K562 (cell line): Measurements from ENCODE around the gene CEBPE. TPM values are rescaled to one million over a fixed set of nuclear protein-coding genes. Genes with fewer than 3 reads are reported as not detected.

ENCODE experiments used
- FOXP1 ChIP-seq: sonication (generic); formaldehyde crosslinking; IDR thresholded peaks from 2 replicates; pipeline ENCODE4 v1.8.0; 2022; ENCODE audit warnings: mild to moderate bottlenecking, missing genetic modification reagents
- HMG20B ChIP-seq: fragments of 250-450 bp; sonication (Bioruptor Pico); IDR thresholded peaks from 2 replicates; pipeline ENCODE4 v1.5.0; 2021; ENCODE audit warnings: mild to moderate bottlenecking
- HNRNPLL ChIP-seq: fragments of 200-400 bp; formaldehyde crosslinking; IDR thresholded peaks from 2 replicates; pipeline ENCODE4 v1.6.1; 2017; ENCODE audit warnings: low read length, low read depth, mild to moderate bottlenecking; ENCODE audit not compliant: poor library complexity, severe bottlenecking
- MAZ ChIP-seq, 2 experiments: fragments of 450-650 bp in 1 of 2; sonication (generic) in 1 of 2; formaldehyde crosslinking; IDR thresholded peaks in 1 of 2; conservative IDR thresholded peaks in 1 of 2; 2 replicates each; pipeline versions ENCODE4 v1.4.0 to v1.5.0; 2020; ENCODE audit warnings: mild to moderate bottlenecking in 1 of 2, missing genetic modification reagents in 1 of 2
- PHF20 ChIP-seq: fragments of 450-650 bp; IDR thresholded peaks from 2 replicates; pipeline ENCODE4 v1.6.1; 2018; ENCODE audit not compliant: partially characterized antibody
- TAF7 ChIP-seq: fragments of 450-650 bp; IDR thresholded peaks from 2 replicates; pipeline ENCODE4 v1.6.1; 2016; ENCODE audit warnings: missing genetic modification characterization, missing compliant biosample characterization
- TEAD4 ChIP-seq, 2 experiments: sonication (generic) in 1 of 2; formaldehyde crosslinking in 1 of 2; IDR thresholded peaks; 2 replicates each; pipeline versions ENCODE4 v1.6.1 to v1.8.0; 2012 to 2022; ENCODE audit warnings: borderline replicate concordance in 1 of 2, inconsistent platforms in 1 of 2, low read length in 1 of 2, mild to moderate bottlenecking in 1 of 2, missing genetic modification reagents in 1 of 2
- ZNF143 ChIP-seq: sonication (generic); formaldehyde crosslinking; IDR thresholded peaks from 2 replicates; pipeline ENCODE4 v1.9.0; 2022; ENCODE audit warnings: mild to moderate bottlenecking, missing genetic modification reagents
- polyA plus RNA-seq, 8 experiments: library from polyadenylated mRNA; depleted of rRNA in 4 of 8; stranded (reverse) in 5 of 8; unstranded in 3 of 8; fragments of >200 nt; fragmentation: Nextera tagmentation in 2 of 8; fragmentation: Illumina TruSeq in 1 of 8; extraction: Ambion mirVana in 2 of 8; extraction: Trizol in 1 of 8; gene quantifications; 2 replicates each; pipeline versions ENCODE4 v1.2.1 to v1.2.3, GENCODE V29; 2011 to 2014; ENCODE audit warnings: inconsistent platforms in 1 of 8, missing spikeins in 1 of 8
- total RNA-seq, 7 experiments: library from RNA; depleted of rRNA in 6 of 7; stranded (reverse); fragments of >200 nt in 6 of 7; fragmentation: Illumina TruSeq in 2 of 7; extraction: Trizol in 2 of 7; gene quantifications; 2 replicates each; pipeline versions ENCODE4 v1.2.1 to v1.2.3, GENCODE V29; 2011 to 2021; ENCODE audit warnings: low replicate concordance in 1 of 7
- TF ChIP-seq, protein P1 (sequence below), 2 experiments: fragments of 450-650 bp; conservative IDR thresholded peaks; 2 replicates each; pipeline ENCODE4 v1.6.1; 2017; ENCODE audit warnings: mild to moderate bottlenecking in 2 of 2, moderate library complexity in 2 of 2
- TF ChIP-seq, protein P2 (sequence below), 2 experiments: fragments of 450-650 bp; formaldehyde crosslinking in 1 of 2; IDR thresholded peaks; 2 replicates each; pipeline versions ENCODE4 v1.4.0 to v1.6.1; 2014 to 2020; ENCODE audit warnings: mild to moderate bottlenecking in 2 of 2, borderline replicate concordance in 1 of 2, low read depth in 1 of 2
- TF ChIP-seq, protein P3 (sequence below): fragments of 450-650 bp; IDR thresholded peaks from 2 replicates; pipeline ENCODE4 v1.6.1; 2017; ENCODE audit warnings: antibody characterized with exemption

CEBPE gene
- total and polyA plus RNA-seq, 9 of the 15 experiments (the other 6 are each of a cell fraction or from before 2014, with no cell fraction given), result 0.09 to 0.15 (median 0.13) TPM; not detected in 6

DNA sequence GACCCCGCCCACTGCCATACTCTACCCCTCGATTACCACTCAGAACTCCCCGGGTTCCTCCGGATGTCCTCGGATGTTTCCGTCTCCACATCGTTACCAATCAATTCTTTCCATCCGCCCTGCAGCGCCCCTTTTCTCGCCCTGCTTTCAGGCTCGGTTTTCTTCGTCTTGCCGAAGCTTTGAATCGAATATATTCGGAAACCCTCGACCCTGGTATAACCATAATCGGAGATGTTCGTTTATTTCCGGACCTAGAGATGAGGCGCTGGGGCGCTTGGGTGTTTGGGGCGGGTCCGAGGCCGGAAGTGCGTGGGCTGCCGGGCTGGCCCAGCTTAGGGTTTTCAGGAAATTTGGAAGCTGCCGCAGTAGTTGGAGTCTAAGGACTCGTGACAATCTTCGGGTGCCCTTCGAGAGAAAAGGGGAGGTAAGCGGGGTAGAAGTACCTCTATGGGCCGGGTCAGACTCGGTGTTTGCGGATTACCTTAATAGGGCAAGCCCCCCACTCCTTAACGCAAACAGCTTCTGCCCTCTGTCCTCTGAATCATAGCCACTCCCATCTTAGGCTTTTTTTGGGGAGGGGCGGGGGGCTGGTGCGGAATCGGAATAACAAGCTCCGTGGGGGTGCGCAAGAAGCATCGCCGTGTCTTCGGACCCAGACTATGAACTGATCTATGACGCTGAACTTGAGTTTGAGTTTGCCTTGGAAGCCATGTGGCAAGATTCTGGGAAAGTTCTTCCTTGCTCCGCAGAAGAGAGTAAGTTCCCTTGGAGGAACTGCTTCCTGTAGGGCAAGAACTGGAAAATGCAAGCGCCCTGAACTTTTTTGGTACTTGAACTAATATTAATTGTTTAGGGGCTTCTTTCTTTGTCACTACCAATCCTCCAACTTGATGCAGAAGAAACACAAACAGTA, 23.6 kb downstream of the CEBPE start, which contains the start of gene C14orf119 (continued):
- TF ChIP-seq, protein P1, sequence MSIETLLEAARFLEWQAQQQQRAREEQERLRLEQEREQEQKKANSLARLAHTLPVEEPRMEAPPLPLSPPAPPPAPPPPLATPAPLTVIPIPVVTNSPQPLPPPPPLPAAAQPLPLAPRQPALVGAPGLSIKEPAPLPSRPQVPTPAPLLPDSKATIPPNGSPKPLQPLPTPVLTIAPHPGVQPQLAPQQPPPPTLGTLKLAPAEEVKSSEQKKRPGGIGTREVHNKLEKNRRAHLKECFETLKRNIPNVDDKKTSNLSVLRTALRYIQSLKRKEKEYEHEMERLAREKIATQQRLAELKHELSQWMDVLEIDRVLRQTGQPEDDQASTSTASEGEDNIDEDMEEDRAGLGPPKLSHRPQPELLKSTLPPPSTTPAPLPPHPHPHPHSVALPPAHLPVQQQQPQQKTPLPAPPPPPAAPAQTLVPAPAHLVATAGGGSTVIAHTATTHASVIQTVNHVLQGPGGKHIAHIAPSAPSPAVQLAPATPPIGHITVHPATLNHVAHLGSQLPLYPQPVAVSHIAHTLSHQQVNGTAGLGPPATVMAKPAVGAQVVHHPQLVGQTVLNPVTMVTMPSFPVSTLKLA (conservative IDR thresholded peaks at IDR 0.05), result peak; percentile 65 to 77; a peak in 3 of 4 replicates
- TF ChIP-seq TEAD4 (IDR thresholded peaks at IDR 0.05; ENCODE audit: low read length) (peak; percentile 37), TEAD4 (CRISPR knock-in tag; IDR thresholded peaks at IDR 0.05; ENCODE audit: borderline replicate concordance) (no peak), HNRNPLL (peak; percentile 52), HMG20B (CRISPR knock-in tag) (no peak), MAZ (CRISPR knock-in tag; conservative IDR thresholded peaks at IDR 0.05 in 1 of 2, IDR thresholded peaks at IDR 0.05 in 1 of 2) (peak; percentile 49 to 59; a peak in 2 of 4 replicates), TAF7 (tag) (peak; percentile 85), ZNF143 (CRISPR knock-in tag) (no peak), FOXP1 (CRISPR knock-in tag) (no peak), PHF20 (peak; percentile 49)
- TF ChIP-seq, protein P2, sequence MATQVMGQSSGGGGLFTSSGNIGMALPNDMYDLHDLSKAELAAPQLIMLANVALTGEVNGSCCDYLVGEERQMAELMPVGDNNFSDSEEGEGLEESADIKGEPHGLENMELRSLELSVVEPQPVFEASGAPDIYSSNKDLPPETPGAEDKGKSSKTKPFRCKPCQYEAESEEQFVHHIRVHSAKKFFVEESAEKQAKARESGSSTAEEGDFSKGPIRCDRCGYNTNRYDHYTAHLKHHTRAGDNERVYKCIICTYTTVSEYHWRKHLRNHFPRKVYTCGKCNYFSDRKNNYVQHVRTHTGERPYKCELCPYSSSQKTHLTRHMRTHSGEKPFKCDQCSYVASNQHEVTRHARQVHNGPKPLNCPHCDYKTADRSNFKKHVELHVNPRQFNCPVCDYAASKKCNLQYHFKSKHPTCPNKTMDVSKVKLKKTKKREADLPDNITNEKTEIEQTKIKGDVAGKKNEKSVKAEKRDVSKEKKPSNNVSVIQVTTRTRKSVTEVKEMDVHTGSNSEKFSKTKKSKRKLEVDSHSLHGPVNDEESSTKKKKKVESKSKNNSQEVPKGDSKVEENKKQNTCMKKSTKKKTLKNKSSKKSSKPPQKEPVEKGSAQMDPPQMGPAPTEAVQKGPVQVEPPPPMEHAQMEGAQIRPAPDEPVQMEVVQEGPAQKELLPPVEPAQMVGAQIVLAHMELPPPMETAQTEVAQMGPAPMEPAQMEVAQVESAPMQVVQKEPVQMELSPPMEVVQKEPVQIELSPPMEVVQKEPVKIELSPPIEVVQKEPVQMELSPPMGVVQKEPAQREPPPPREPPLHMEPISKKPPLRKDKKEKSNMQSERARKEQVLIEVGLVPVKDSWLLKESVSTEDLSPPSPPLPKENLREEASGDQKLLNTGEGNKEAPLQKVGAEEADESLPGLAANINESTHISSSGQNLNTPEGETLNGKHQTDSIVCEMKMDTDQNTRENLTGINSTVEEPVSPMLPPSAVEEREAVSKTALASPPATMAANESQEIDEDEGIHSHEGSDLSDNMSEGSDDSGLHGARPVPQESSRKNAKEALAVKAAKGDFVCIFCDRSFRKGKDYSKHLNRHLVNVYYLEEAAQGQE (IDR thresholded peaks at IDR 0.05; ENCODE audit: borderline replicate concordance), result no peak
- TF ChIP-seq, protein P2 (CRISPR knock-in tag; IDR thresholded peaks at IDR 0.05; ENCODE audit: low read depth), result peak; percentile 62; the same call in 1 of the 2 replicates
- TF ChIP-seq, protein P3, sequence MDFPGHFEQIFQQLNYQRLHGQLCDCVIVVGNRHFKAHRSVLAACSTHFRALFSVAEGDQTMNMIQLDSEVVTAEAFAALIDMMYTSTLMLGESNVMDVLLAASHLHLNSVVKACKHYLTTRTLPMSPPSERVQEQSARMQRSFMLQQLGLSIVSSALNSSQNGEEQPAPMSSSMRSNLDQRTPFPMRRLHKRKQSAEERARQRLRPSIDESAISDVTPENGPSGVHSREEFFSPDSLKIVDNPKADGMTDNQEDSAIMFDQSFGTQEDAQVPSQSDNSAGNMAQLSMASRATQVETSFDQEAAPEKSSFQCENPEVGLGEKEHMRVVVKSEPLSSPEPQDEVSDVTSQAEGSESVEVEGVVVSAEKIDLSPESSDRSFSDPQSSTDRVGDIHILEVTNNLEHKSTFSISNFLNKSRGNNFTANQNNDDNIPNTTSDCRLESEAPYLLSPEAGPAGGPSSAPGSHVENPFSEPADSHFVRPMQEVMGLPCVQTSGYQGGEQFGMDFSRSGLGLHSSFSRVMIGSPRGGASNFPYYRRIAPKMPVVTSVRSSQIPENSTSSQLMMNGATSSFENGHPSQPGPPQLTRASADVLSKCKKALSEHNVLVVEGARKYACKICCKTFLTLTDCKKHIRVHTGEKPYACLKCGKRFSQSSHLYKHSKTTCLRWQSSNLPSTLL, result no peak
